RWPE1 (cell line): ENCODE measurements around the gene IL4R.

Experiments used
- CTCF ChIA-PET: fragments of 350-600 bp; sonication (Branson Sonifier 250); formaldehyde crosslinking; extraction: SDS; loops from one replicate; lab custom pipeline; 2021; lab: Yijun Ruan, JAX
- POLR2A ChIA-PET: fragments of 400-600 bp; formaldehyde crosslinking; extraction: SDS; loops from one replicate; lab custom pipeline; 2020; ENCODE audit warnings: antibody characterized with exemption; ENCODE audit not compliant: low non-redundant PET; lab: Yijun Ruan, JAX
- DNase-seq: peaks from one replicate; pipeline ENCODE4 v3.0.0; 2012; ENCODE audit warnings: low spot score
- H3K27ac ChIP-seq: fragments of 450-650 bp; 2 replicates; pipeline ENCODE4 v1.5.1; 2017
- CTCF ChIP-seq: fragments of 450-650 bp; conservative IDR thresholded peaks from 2 replicates; pipeline ENCODE4 v1.5.1; 2017; ENCODE audit warnings: low read depth, mild to moderate bottlenecking

The IL4R gene

GRCh38 chr16:27346819-27347218, 33.0 kb downstream of the IL4R start:
- TF ChIP-seq CTCF = no peak
- DNase-seq = no peak
- POLR2A ChIA-PET = no interaction called here
- CTCF ChIA-PET = no interaction called here
- no peak overlapping the region for H3K27ac ChIP-seq

DNA sequence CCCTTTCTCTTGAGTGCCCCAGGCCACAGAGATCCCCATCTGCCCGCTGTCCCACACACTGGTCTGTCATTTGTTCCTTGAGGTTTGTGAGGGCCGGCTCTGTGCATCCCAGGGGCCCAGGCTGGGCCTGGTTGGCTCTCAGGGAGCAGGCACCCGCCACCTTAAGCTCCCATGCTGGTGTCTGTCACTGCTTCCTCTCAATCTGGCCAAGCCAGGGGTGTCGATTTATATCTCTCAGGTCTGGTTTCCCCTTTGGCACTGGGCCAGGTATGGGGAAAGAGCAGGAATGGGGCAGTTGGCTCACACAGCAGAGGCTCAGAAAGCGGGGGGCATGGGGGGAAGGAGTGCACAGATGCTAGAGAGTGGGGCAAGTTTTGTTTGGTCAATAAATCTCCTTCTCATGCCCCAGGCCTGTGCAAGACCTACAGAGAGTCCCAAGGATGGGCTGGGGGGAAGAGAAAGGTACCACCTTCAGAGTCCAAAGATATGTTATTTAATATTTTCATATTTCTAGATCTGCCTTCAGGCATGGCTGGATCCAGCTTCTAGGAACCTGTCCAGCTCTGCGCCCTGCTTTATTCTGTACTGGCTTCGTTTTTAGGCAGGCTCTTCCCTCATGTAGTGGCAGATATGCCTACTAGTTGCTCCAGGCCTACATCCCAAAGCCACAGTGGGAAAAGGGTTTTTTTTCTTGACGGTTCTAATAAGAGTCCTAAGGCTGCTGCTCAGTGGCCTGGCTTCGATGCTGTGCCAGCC, 34.3 kb downstream of the IL4R start:
- POLR2A ChIA-PET = no interaction called here
- peak overlapping the region; percentile 14 for H3K27ac ChIP-seq
- no peak for TF ChIP-seq CTCF
- CTCF ChIA-PET = interaction anchor here (0.6 kb wide), 2 partner anchors 16 to 98 kb away, joined by 3 read pairs; no protein-coding TSS in a partner anchor
- DNase-seq = no peak

DNA sequence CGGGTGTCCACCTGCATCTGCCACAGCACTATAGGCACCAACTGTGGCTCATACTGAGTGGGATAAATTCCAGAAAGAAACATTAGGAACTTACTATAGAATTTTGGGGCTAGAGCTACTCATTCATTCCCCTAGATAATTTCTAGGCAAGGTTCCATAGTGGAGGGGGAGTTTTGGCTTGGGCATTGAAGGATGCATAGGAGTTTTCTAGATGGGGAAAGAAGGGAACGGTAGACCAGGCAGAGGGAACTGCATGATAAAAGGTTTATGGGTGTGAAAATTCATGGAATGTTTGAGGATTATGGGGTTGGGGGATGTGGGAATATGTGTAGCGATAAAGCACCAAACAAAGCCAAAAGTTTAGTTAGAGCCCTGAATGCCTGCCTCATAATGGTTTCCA, 35.5 kb downstream of the IL4R start:
- POLR2A ChIA-PET = no interaction called here
- CTCF ChIA-PET = interaction anchor here (1.2 kb wide), 1 partner anchor 19 kb away, joined by 3 read pairs; no protein-coding TSS in a partner anchor
- no peak for DNase-seq

GRCh38 chr16:27350006-27350405, 36.2 kb downstream of the IL4R start:
- ChIA-PET CTCF (interaction anchor here (0.8 to 1.2 kb wide), 2 partner anchors 12 to 18 kb away, joined by 3 to 5 read pairs; no protein-coding TSS in a partner anchor), POLR2A (no interaction called here)
- no peak for DNase-seq
- H3K27ac ChIP-seq = 0 out of 2 replicates have a peak overlapping the region, but pooled peaks have one; percentile 24
- TF ChIP-seq CTCF = no peak

More for the DNA sequence above, 35.5 kb downstream of the IL4R start:
- TF ChIP-seq CTCF = no peak
- H3K27ac ChIP-seq = no peak overlapping the region

- CTCF ChIA-PET = no interaction called here
- POLR2A ChIA-PET = no interaction called here
- H3K27ac ChIP-seq = no peak overlapping the region
Observed at GRCh38 chr16:27351989-27352388, 38.2 kb downstream of the IL4R start.

GRCh38 chr16:27353853-27354252, 40.1 kb downstream of the IL4R start:
- CTCF ChIA-PET = interaction anchor here (1.0 kb wide), 1 partner anchor 10 kb away, joined by 4 read pairs; no protein-coding TSS in a partner anchor
- DNase-seq = no peak
- POLR2A ChIA-PET = no interaction called here
- no peak for TF ChIP-seq CTCF
- no peak overlapping the region for H3K27ac ChIP-seq

More at GRCh38 chr16:27351989-27352388, 38.2 kb downstream of the IL4R start:
- no peak for TF ChIP-seq CTCF
- DNase-seq = no peak
